Skeletal muscle satellite cell (primary cell): ENCODE results near the gene NTNG1.

ENCODE experiments used
- H3K27me3 ChIP-seq: 2 replicates; pipeline ENCODE4 v1.7.0; 2013; ENCODE audit warnings: low read length; ENCODE audit not compliant: control insufficient read depth, insufficient read depth
- H3K36me3 ChIP-seq: 2 replicates; pipeline ENCODE4 v1.7.0; 2013; ENCODE audit warnings: mild to moderate bottlenecking, control low read depth, low read length; ENCODE audit not compliant: insufficient read depth
- H3K4me1 ChIP-seq: 2 replicates; pipeline ENCODE4 v1.7.0; 2013; ENCODE audit warnings: low read length; ENCODE audit not compliant: control insufficient read depth, insufficient read depth
- H3K4me2 ChIP-seq: 2 replicates; pipeline ENCODE4 v1.7.0; 2013; ENCODE audit warnings: mild to moderate bottlenecking, low read length
- H3K4me3 ChIP-seq: 2 replicates; pipeline ENCODE4 v1.7.0; 2013; ENCODE audit warnings: low read length
- H3K9ac ChIP-seq: 2 replicates; pipeline ENCODE4 v1.7.0; 2013; ENCODE audit warnings: mild to moderate bottlenecking, low read depth, low read length, moderate library complexity
- H3K9me3 ChIP-seq: replicated peaks from 2 replicates; pipeline ENCODE4 v1.7.0; 2013; ENCODE audit warnings: mild to moderate bottlenecking, control low read depth, low read length

NTNG1 gene

GRCh38 chr1:107175102-107175909, 34.5 kb downstream of the NTNG1 start:
- Histone ChIP-seq H3K4me1 (no peaks in the 10 kb centered on the region), H3K9me3 (no peaks in the 10 kb centered on the region), H3K4me3 (no peak overlapping the region), H3K9ac (no peak overlapping the region), H3K27me3 (no peaks in the 10 kb centered on the region), H3K4me2 (no peak overlapping the region), H3K36me3 (no peaks in the 10 kb centered on the region)

- no peak overlapping the region for H3K4me2 ChIP-seq
- H3K27me3 ChIP-seq: no peaks in the 10 kb centered on the region
- H3K36me3 ChIP-seq: no peaks in the 10 kb centered on the region
- H3K9ac ChIP-seq: no peak overlapping the region
- H3K4me1 ChIP-seq: no peaks in the 10 kb centered on the region
- no peaks in the 10 kb centered on the region for H3K9me3 ChIP-seq
- H3K4me3 ChIP-seq: no peak overlapping the region
These were observed 40.6 kb downstream of the NTNG1 start for GRCh38 chr1:107181253-107181969.

- Histone ChIP-seq H3K4me2 (no peak overlapping the region), H3K36me3 (no peaks in the 10 kb centered on the region), H3K4me1 (no peaks in the 10 kb centered on the region), H3K4me3 (no peak overlapping the region), H3K9me3 (no peaks in the 10 kb centered on the region), H3K27me3 (no peaks in the 10 kb centered on the region), H3K9ac (no peak overlapping the region)
These were observed 42.2 kb downstream of the NTNG1 start for GRCh38 chr1:107183011-107183410.

- H3K9ac ChIP-seq: no peak overlapping the region
- H3K4me2 ChIP-seq: no peak overlapping the region
- H3K4me1 ChIP-seq: no peaks in the 10 kb centered on the region
- no peak overlapping the region for H3K4me3 ChIP-seq
- no peaks in the 10 kb centered on the region for H3K9me3 ChIP-seq
- no peaks in the 10 kb centered on the region for H3K36me3 ChIP-seq
- H3K27me3 ChIP-seq: no peaks in the 10 kb centered on the region
These were observed 44.0 kb downstream of the NTNG1 start for GRCh38 chr1:107184888-107185287.

GRCh38 chr1:107187399-107187798, 46.6 kb downstream of the NTNG1 start:
- H3K4me1 ChIP-seq: no peaks in the 10 kb centered on the region
- no peak overlapping the region for H3K9ac ChIP-seq
- H3K4me3 ChIP-seq: no peak overlapping the region
- no peaks in the 10 kb centered on the region for H3K9me3 ChIP-seq
- no peak overlapping the region for H3K4me2 ChIP-seq
- no peaks in the 10 kb centered on the region for H3K27me3 ChIP-seq
- no peaks in the 10 kb centered on the region for H3K36me3 ChIP-seq

- no peaks in the 10 kb centered on the region for H3K4me1 ChIP-seq
- H3K9me3 ChIP-seq: no peaks in the 10 kb centered on the region
- H3K4me3 ChIP-seq: no peak overlapping the region
- H3K4me2 ChIP-seq: no peak overlapping the region
- H3K27me3 ChIP-seq: no peaks in the 10 kb centered on the region
- no peaks in the 10 kb centered on the region for H3K36me3 ChIP-seq
- no peak overlapping the region for H3K9ac ChIP-seq
These were observed 47.3 kb downstream of the NTNG1 start for GRCh38 chr1:107188160-107188559.

- no peaks in the 10 kb centered on the region for H3K4me1 ChIP-seq
These were observed 53.5 kb downstream of the NTNG1 start for GRCh38 chr1:107194380-107194779.

GRCh38 chr1:107195476-107195875, 54.6 kb downstream of the NTNG1 start:
- no peaks in the 10 kb centered on the region for H3K36me3 ChIP-seq
- H3K4me3 ChIP-seq: no peak overlapping the region
- no peak overlapping the region for H3K9ac ChIP-seq
- H3K4me2 ChIP-seq: no peak overlapping the region
- no peaks in the 10 kb centered on the region for H3K27me3 ChIP-seq
- H3K4me1 ChIP-seq: no peaks in the 10 kb centered on the region
- no peaks in the 10 kb centered on the region for H3K9me3 ChIP-seq

More at GRCh38 chr1:107194380-107194779, 53.5 kb downstream of the NTNG1 start:
- Histone ChIP-seq H3K36me3 (no peaks in the 10 kb centered on the region), H3K9me3 (no peaks in the 10 kb centered on the region), H3K9ac (no peak overlapping the region), H3K27me3 (no peaks in the 10 kb centered on the region), H3K4me3 (no peak overlapping the region), H3K4me2 (no peak overlapping the region)

GRCh38 chr1:107196973-107197562, 56.2 kb downstream of the NTNG1 start:
- Histone ChIP-seq H3K4me3 (no peak overlapping the region), H3K4me2 (no peak overlapping the region), H3K9me3 (no peaks in the 10 kb centered on the region), H3K4me1 (no peaks in the 10 kb centered on the region), H3K36me3 (no peaks in the 10 kb centered on the region), H3K9ac (no peak overlapping the region), H3K27me3 (no peaks in the 10 kb centered on the region)

- Histone ChIP-seq H3K4me2 (no peak overlapping the region), H3K36me3 (no peaks in the 10 kb centered on the region), H3K4me3 (no peak overlapping the region), H3K9me3 (no peaks in the 10 kb centered on the region), H3K9ac (no peak overlapping the region), H3K4me1 (no peaks in the 10 kb centered on the region), H3K27me3 (no peaks in the 10 kb centered on the region)
These were observed 57.7 kb downstream of the NTNG1 start for GRCh38 chr1:107198561-107198960.

- Histone ChIP-seq H3K4me2 (no peak overlapping the region), H3K27me3 (no peaks in the 10 kb centered on the region), H3K4me1 (no peaks in the 10 kb centered on the region), H3K4me3 (no peak overlapping the region), H3K9ac (no peak overlapping the region), H3K36me3 (no peaks in the 10 kb centered on the region), H3K9me3 (no peaks in the 10 kb centered on the region)
These were observed 59.8 kb downstream of the NTNG1 start for GRCh38 chr1:107200631-107201030.
